ENCODE results near the gene TOP2A. TPM values are rescaled to one million over a fixed set of nuclear protein-coding genes. Genes with fewer than 3 reads are reported as not detected.
A peak's percentile ranks its signal among the peaks of the same experiment; 100 is the strongest.
"Not testable (repeated sequence)": the region's sequence is repeated elsewhere in the genome, so short reads cannot be mapped to it uniquely, and the experiment has no call there.

Gene TOP2A
- total RNA-seq, 1 donor from 2014 or later = 0.51 TPM

DNA sequence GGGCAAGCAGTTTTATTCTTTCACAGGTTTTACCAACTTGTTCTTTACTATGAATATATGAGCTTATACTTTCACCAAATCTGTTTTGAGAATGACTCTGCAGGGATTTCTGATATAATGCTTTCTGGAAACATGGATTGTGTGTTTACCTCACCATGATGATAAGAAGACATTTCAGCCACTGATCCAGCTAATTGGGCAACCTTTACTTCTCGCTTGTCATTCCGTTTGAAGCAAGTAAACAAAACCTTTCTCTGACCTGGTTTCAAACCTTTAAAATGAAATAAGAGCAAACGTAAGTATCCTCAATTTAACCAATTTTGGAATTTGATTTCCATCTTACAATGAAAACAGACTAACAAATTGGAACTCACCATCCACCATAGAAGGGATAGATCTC lies 13.7 kb downstream of the TOP2A start:
- DNase-seq (ENCODE audit: low spot score) = no peak
- intact Hi-C loops (cut with DNase I) = loop anchor here (5.0 to 10.0 kb wide), 2 partner anchors 71 to 158 kb away; no protein-coding TSS in a partner anchor

DNA sequence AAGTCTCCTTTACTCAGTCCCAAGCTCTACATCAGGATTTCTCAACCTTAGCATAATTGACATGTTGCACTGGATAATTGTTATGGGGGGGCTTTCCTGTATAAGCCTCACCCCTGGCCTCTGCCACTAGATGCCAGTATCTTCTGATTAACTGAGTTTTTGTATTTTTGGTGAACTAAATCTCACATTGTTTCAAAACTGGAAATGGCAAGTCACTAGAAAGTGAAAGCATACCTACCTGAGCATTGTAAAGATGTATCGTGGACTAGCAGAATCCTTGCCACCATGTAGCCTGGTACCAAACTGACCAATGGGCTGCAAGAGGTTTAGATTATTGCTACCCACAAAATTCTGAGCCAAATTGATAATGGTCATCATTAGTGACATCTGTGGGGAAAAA lies 15.0 kb downstream of the TOP2A start:
- no peak for DNase-seq (ENCODE audit: low spot score)
- intact Hi-C loops (cut with DNase I) = loop anchor here (5.0 to 10.0 kb wide), 2 partner anchors 72 to 160 kb away; no protein-coding TSS in a partner anchor

DNA sequence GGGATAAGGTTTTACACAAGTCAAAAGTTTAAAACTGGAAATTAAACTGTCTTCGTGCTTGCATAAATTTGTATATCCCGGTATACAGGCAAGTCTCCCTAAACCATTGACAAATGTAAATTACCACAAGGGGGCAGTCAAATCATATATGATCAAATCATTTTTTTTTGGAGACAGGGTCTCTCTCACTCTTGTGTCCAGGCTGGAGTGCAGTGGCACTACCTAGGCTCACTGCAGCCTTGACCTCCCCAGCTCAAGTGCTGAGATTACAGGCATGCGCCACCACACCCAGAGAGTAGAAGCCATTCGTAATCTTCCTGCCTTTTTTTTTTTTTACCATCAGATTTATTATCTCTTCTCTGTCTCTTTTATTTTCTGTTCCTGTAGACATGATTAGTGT lies 18.5 kb downstream of the TOP2A start:
- intact Hi-C loops (cut with DNase I) = loop anchor here (1.0 to 5.0 kb wide), 2 partner anchors 37 to 133 kb away; partner anchors contain the start of gene GJD3
- no peak for DNase-seq (ENCODE audit: low spot score)

DNA sequence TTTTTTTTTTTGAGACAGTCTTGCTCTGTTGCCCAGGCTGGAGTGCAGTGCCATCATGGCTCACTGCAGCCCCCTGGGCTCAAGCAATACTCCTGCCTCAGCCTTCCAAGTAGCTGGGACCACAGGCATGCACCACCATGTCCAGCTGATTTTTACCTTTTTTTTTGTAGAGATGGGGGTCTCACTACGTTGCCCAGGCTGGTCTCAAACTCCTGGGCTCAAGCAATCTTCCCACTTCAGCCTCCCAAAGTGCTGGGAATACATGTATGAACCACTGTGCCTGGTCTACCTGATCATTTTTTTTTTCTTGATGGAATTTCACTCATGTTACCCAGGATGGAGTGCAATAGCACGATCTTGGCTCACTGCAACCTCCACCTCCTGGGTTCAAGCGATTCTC lies 31.1 kb downstream of the TOP2A start:
- DNase-seq (ENCODE audit: low spot score); intact Hi-C loops (cut with DNase I): not testable (repeated sequence)

DNA sequence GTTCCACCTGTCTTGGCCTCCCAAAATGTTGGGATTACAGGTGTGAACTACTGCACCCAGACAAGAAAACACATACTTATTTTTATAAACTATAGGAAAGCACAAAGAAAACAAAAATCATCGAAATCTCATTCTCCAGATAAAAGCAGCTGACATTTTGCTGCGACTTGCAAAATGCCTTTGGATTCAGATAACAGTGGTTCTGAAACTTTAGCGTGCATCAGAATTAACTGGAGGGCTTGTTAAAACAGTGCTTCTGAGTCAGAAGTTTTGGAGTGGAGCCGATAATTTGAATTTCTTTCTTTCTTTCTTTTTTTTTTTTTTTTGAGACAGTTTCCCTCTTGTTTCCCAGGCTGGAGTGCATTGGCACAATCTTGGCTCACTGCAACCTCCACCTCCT lies 35.4 kb downstream of the TOP2A start:
- intact Hi-C loops (cut with DNase I) = no loop called here
- no peak for DNase-seq (ENCODE audit: low spot score)

DNA sequence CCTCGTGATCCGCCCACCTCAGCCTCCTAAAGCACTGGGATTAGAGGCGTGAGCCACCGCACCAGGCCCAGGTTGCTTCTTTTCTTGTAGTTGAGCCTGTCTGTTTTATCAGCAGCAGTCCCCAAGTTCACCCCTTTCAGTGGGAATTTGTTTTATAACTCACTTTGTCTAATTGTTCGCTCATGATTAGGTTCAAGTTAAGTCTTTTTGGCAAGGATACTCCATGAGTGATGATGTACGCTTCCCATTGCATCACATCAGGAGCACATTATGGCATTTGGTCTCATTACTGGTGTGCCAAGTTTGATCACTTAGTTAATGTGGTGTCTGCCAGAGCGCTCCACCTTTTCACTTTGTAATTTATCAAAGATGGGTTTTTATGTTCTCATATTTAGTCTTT lies 38.7 kb downstream of the TOP2A start:
- DNase-seq (ENCODE audit: low spot score) = no peak
- intact Hi-C loops (cut with DNase I) = no loop called here

DNA sequence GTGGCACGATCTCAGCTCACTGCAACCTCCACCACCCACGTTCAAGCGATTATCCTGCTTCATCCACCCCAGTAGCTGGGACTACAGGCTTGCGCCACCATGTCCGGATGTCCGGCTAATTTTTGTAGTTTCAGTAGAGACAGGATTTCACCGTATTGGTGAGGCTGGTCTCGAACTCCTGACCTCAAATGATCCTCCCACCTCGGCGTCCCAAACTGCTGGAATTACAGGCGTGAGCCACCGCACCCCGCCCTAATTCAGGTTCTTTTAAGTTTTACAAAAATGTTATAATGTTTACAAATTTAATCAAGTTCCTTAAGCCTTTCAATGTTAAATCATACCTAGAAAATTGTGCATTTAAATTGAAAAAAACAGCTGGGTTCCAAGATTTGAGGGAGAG lies 39.9 kb downstream of the TOP2A start:
- intact Hi-C loops (cut with DNase I) = no loop called here
- DNase-seq (ENCODE audit: low spot score) = no peak

DNA sequence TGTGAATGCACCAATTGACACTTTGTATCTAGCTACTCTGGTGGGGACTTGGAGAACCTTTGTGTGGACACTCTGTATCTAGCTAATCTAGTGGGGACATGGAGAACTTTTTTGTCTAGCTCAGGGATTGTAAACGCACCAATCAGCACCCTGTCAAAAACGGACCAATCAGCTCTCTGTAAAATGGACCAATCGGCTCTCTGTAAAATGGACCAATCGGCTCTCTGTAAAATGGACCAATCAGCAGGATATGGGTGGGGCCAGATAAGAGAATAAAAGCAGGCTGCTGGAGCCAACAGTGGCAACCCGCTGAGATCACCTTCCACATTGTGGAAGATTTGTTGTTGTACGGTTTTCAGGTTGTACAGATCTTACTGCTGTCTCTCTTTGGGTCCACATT lies 41.2 kb downstream of the TOP2A start:
- intact Hi-C loops (cut with DNase I); DNase-seq (ENCODE audit: low spot score): not testable (repeated sequence)

DNA sequence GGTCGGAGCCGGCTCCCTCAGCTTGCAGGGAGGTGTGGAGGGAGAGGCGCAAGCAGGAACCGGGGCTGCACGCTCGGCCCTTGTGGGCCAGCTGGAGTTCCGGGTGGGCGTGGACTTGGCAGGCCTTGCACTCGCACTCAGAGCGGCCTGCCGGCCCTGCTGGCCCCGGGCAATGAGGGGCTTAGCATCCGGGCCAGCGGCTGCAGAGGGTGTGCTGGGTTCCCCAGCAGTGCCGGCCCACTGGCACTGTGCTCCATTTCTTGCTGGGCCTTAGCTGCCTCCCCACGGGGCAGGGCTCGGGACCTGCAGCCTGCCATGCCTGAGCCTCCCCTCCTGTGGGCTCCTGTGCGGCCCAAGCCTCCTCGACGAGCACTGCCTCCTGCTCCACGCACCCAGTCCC lies 41.9 kb downstream of the TOP2A start:
- DNase-seq (ENCODE audit: low spot score); intact Hi-C loops (cut with DNase I): not testable (repeated sequence)

DNA sequence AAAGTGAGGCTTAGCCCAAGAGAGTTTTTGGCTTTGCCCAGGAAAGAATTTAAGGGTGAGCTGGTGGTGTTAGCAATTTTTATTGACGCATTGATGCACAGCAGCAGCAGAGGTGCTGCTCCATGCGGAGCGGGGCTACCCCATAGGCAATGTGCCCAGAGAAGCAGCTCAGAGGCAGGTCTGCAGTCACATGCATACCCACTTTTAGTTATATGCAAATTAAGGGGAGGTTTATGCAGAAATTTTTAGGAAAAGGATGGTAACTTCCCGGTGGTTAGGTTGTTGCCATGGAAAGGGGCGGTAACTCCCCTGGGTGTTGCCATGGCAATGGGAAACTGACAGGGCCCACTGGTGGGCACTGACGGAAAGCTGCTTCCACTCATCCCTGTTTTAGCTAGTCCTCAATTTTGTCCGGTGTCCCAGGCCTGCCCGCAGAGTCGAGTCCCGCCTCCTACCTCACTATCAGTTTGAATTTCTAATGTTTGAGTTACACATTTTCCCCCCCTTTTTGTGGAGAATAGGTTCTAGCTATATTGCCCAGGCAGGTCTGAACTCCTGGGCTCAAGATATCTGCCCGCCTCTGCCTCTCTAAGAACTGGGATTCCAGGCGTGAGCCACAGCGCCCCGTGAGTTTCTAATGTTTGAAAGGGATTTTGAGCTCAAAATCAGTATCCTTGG lies 42.7 kb downstream of the TOP2A start:
- intact Hi-C loops (cut with DNase I) = no loop called here
- no peak for DNase-seq (ENCODE audit: low spot score)

DNA sequence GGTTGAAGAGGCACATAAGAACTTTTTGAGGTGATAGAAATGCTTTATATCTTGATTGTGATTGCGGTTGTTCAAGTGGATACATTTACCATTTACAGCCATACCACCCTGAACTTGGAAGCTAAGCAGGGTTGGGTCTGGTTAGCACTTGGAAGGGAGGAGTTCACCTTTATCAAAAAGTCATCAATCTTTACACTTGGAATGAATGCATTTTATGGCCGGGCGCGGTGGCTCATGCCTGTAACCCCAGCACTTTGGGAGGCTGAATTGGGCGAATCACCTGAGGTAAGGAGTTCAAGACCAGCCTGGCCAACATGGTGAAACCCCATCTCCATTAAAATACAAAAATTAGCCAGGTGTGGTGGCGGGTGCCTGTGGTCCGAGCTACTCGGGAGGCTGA lies 43.7 kb downstream of the TOP2A start:
- intact Hi-C loops (cut with DNase I) = no loop called here

DNA sequence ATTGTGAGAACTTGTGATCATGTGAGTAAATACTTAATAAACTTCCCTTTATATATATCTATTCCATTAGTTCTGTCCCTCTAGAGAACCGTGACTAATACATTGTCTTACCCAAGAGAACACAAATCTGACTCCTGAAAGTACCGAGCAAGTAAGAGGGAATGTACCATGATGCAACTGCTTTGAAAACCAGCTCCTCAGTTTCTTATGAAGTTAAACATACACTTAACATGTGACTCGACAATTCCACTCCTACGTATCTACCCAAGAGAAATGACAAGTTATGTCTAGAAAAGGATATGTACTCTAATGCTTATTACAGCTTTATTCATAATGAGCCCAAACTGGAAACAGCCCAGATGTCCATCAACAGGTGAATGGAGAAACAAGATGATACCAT lies 44.4 kb downstream of the TOP2A start:
- no peak for DNase-seq (ENCODE audit: low spot score)
- intact Hi-C loops (cut with DNase I) = no loop called here

More for the DNA sequence above, 43.7 kb downstream of the TOP2A start:
- DNase-seq (ENCODE audit: low spot score) = no peak

DNA sequence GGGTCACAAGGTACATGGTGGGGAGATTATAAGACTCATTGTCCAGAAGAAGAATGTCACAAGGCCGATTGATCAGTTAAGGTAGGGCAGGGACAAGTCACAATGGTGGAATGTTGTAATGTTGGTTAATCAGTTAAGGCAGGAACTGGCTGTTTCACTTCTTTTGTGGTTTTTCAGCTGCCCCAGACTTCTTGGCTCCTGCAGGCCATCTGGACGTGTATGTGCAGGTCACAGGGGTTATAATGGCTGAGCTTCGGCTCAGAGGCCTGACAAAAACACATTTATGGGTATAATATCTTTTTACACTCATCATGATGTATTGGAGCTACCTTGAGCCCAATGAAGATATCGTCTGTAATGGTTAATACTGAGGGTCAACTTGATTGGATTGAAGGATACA lies 45.1 kb downstream of the TOP2A start:
- DNase-seq (ENCODE audit: low spot score); intact Hi-C loops (cut with DNase I): not testable (repeated sequence)

DNA sequence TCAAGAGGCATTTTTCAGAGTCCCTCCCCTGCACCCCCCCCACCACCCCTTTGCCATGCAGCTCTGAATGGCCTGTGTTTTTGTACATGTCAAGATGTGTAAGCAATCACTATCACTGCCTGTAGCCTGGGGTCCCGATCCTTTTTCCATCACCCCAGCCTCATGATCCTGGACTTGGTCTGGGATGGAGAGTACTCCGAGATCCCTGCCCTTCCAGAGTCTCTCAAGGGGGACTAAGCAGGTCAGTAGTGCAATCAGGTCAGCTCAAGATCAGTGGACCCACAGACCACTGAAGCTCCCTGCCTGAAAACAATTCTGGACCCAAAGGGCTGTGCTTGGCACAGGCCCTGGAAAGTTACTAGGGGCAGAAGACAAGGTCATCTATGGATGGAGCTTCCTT lies 45.7 kb downstream of the TOP2A start:
- intact Hi-C loops (cut with DNase I) = no loop called here
- DNase-seq (ENCODE audit: low spot score) = no peak

DNA sequence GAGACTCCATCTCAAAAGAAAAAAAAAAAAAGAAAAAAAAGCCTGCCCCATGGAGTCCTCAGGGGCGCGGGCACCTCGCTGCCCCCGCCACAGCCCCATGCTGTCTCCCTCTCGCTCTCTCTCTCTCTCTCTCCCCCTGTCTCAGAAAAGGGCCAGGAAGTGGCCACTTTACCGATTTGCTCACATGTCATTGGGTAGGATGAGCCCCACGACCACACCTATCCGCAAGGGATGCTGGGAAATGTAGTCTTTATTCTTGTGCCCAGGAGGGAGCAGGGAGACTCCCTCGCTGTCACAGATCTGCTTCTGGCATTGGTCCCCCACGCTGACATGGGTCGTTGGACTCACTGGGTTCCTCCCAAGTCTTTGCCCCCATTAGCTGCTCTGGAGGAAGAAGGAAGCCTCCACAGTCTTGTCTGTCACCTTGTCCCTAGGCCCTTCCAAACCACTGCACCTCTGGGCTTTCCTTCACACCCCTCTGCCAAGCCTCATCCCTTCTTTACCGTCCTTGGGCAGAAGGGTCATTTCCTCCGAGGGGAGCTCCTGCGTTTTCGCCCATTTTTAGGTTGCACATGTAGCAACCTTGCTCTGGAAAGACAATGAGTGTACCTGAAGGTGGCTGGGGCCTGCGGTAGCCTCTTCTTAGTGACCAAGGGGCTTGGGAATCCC lies 46.3 kb downstream of the TOP2A start:
- intact Hi-C loops (cut with DNase I) = no loop called here
- DNase-seq (ENCODE audit: low spot score) = no peak

DNA sequence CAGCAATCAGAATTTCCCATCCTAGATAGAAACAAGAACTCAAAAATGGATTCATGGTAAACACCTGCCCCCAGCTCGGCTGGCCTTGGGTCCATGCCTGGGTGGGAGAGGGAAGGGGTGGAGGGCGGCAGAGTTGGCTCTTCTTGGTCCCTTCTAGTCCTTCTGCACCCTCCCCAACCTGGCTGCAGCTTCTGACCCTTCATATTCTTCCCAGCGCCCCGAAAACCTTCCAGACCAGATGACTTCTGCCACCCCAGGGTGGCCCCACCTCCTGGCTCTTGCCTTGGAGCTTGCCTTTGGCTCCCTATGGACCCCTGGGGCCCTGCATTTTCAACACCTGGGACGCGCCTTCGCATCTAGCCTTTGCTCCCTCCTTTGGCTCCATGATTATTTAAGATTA lies 47.8 kb downstream of the TOP2A start:
- intact Hi-C loops (cut with DNase I) = no loop called here
- DNase-seq (ENCODE audit: low spot score) = peak; percentile 22

DNA sequence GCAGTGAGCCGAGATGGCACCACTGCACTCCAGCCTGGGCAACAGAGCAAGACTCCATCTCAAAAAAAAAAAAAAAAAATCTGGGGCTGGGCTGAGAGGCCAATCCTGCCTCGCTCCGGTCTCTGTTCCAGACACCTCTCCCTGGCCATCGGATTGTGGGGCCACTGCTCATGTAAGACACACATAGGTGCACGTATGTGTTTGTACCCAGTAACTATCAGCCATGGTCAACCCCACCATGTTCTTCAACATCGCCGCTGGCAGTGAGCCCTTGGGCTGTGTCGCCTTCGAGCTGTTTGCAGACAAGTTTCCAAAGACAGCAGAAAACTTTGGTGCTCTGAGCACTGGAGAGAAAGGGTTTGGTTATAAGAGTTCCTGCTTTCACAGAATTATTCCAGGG lies 50.0 kb downstream of the TOP2A start:
- intact Hi-C loops (cut with DNase I) = not testable (repeated sequence)
- peak; percentile 49 for DNase-seq (ENCODE audit: low spot score)

DNA sequence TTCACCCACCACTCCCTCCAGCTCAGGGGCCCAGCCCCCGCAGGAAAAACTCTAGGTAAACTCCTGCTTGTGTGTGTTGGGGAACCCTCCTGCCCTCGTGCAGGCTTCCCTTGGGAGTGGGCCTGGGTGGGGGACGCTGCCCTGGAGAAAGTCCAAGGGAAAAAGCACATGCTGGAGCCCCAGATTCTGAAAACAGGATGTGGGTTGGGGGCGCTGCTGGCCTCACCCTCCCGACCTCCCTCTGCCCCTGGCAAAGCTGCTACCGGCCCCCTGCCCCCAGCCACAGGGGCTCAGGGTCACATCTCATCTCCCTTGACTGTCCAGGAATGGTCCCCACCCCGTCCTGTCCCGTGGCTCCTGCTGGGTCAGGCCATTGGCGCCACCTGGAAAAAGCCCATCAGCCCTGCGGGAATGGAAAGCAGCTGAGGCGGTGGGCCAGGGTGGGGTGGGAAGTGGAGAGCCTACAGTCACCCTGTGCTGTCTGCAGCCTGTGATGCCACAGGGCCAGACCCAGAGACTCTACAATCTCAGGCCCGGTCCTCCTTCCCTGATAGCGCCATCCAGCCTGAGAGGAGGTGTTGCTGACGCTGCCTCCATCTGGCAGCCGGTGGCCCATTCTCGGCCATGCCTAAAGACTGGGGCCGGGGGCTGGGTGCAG lies 50.7 kb downstream of the TOP2A start:
- intact Hi-C loops (cut with DNase I) = no loop called here
- peak; percentile 71 for DNase-seq (ENCODE audit: low spot score)

DNA sequence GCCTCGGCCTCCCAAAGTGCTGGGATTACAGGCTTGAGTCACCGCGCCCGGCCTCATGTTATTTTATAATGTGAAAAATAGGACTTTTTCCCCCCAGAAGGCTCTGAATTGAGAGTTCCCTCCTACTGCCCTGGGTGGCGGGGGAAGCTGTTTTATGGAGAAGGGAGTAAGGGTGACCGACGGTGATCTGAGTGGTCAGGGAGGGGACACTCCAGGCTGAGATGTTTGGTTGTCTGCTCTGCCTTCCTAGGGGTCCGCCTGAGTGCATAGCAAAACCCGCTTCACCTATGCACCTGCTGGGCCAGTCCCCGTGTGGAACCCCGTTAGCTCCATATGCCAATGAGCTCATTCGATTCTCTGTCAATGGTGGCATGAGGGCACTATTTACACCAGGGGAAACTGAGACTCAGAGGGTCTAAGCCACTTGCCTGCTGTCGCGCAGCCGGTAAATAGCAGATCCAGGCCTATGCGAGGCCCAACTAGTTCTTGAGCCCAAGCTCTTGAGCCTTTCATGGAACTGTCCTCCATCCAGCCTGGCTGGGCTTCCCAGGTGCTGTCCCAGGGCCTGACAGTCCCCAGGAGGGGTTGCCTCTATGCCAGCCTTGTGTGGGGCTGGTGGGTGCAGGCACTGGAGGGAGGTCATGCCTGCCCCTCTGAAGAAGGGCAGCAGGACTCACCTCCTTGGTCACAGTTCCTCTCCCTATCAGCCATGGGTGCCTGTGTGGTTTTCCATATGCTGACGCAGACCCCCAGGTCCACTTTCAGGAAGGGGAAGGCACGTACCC lies 51.4 kb downstream of the TOP2A start:
- intact Hi-C loops (cut with DNase I) = no loop called here
- DNase-seq (ENCODE audit: low spot score) = peak; percentile 33

DNA sequence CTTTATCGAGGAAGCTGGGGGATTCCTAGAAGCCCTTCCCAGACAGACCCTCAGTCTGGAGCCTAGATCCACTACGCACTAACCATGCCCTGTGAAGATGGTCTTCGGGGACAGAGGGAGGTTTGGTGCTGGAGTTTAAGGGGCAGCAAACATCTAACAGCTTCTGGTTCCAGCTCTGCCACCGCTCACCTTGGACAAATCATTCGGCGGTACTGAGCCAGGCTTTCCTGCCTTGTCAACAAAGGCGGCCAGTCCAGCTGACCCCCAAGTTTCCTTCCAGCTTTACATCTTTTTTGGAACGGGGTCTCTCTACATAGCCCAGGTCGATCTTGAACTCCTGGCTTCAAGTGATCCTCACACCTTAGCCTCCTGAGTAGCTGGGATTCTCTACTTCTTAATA lies 52.8 kb downstream of the TOP2A start:
- intact Hi-C loops (cut with DNase I) = loop anchor here (5.0 kb wide), 1 partner anchor 32 kb away; no protein-coding TSS in a partner anchor
- DNase-seq (ENCODE audit: low spot score) = no peak

Data from cardiac septum (tissue), 1 donor.